Forelimb muscle (tissue), 1 donor: ENCODE measurements around the gene SEC61B. TPM values are rescaled to one million over a fixed set of nuclear protein-coding genes. Genes with fewer than 3 reads are reported as not detected.

Experiments used
- DNase-seq: peaks from one replicate; pipeline ENCODE4 v3.0.0-alpha.2; 2013; ENCODE audit warnings: low read depth
- polyA plus RNA-seq: library from polyadenylated mRNA; unstranded; fragments of 120-200 nt; gene quantifications from one replicate; pipeline ENCODE4 v1.2.1, GENCODE V29; 2013; ENCODE audit not compliant: insufficient read length

SEC61B gene
- polyA plus RNA-seq, 1 donor = 75.3 TPM

DNA sequence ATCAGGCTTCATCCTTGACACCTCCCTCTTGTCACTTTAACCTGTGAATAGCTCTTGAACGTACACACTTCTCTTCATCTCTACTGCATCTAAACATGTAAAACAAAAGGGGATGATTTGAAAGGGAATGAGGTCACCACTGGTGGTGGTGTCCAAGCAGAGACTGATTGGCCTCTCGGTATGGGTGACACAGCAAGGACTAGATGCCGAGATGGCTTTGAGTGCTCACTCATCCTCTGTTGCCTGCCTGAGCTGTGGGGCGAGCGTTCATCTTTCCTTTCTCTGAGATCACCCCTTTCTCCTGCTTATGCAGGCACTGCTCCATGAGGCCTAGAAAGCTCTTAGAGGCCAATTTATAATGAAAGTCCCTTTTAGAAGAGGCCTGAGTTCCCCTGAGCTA, 51.9 kb downstream of the SEC61B start:
- DNase-seq = no peak

DNA sequence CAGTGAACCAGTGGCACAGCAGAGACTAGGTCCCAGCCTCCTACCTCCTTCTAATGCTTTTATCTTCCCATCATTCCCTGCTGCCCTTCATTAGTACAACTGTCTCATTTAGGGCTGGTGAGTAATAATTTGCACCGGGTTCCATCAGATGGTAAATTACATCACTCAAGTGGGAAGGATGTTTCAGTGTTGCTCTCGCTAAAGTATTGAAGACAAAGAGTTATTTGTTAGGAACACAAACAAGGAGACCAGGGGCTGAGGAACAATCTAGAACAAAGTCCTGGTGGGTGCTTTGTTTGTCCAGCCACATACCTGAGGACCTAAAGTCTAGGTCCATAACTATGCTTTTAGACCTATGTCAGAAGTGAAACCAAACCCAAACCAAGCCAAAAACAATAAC, 52.4 kb downstream of the SEC61B start:
- DNase-seq = no peak

Other genes with a start within 250 kb of the SEC61B start
- 22.9 TPM for gene TGFBR1, start 117.2 kb upstream of the SEC61B start, polyA plus RNA-seq
- gene ALG2, start 340 bp upstream of the SEC61B start, polyA plus RNA-seq = 17.5 TPM